SU-DHL-6 (cell line): Measurements from ENCODE around the gene MARVELD2.

Experiments
- H2AFZ ChIP-seq: fragments of 200-600 bp; sonication (generic); 2 replicates; pipeline ENCODE4 v1.6.1; 2014; ENCODE audit warnings: low read depth, mild to moderate bottlenecking, moderate library complexity, mixed read lengths, antibody characterized with exemption, low read length; ENCODE audit not compliant: severe bottlenecking
- H3F3A ChIP-seq: fragments of 200-600 bp; shearing (Covaris generic); 2 replicates; pipeline ENCODE4 v1.6.0; 2016; ENCODE audit warnings: antibody characterized with exemption, mild to moderate bottlenecking; ENCODE audit not compliant: insufficient read depth
- H3K27ac ChIP-seq: fragments of 200-600 bp; sonication (generic); 2 replicates; pipeline ENCODE4 v1.5.1; 2016; ENCODE audit warnings: low read depth, mild to moderate bottlenecking, low read length, moderate library complexity, mixed read lengths
- H3K27me3 ChIP-seq: fragments of 200-600 bp; sonication (generic), shearing (Covaris generic); 2 replicates; pipeline ENCODE4 v1.6.0; 2014; ENCODE audit warnings: mild to moderate bottlenecking, low read length
- H3K36me3 ChIP-seq: fragments of 200-600 bp; sonication (generic); 2 replicates; pipeline ENCODE4 v1.6.1; 2014; ENCODE audit warnings: mild to moderate bottlenecking, low read length, mixed read lengths
- H3K4me2 ChIP-seq: fragments of 300-600, 200-600 bp; shearing (Covaris generic), sonication (generic); 2 replicates; pipeline ENCODE4 v1.6.0; 2014; ENCODE audit warnings: low read length, low read depth, mild to moderate bottlenecking; ENCODE audit not compliant: poor library complexity, severe bottlenecking
- H3K4me3 ChIP-seq: fragments of 200-600 bp; sonication (generic); 2 replicates; pipeline ENCODE4 v1.5.1; 2014; ENCODE audit warnings: antibody characterized with exemption, low read length, mild to moderate bottlenecking, mixed read lengths; ENCODE audit not compliant: insufficient read depth, poor library complexity, severe bottlenecking
- H3K79me2 ChIP-seq: fragments of 200-600 bp; sonication (generic); 2 replicates; pipeline ENCODE4 v1.6.1; 2014; ENCODE audit warnings: mild to moderate bottlenecking, low read length, moderate library complexity; ENCODE audit not compliant: insufficient read depth
- H3K9ac ChIP-seq: fragments of 200-600 bp; sonication (generic); 2 replicates; pipeline ENCODE4 v1.7.0; 2014; ENCODE audit warnings: mild to moderate bottlenecking, low read length
- H3K9me2 ChIP-seq: fragments of 200-600 bp; sonication (generic); replicated peaks from 2 replicates; pipeline ENCODE4 v1.6.1; 2014; ENCODE audit warnings: low read length; ENCODE audit not compliant: insufficient read depth
- H3K9me3 ChIP-seq: fragments of 200-600 bp; sonication (generic); 2 replicates; pipeline ENCODE4 v1.6.1; 2014; ENCODE audit warnings: low read length, mixed read lengths; ENCODE audit not compliant: insufficient read depth
- H4K20me1 ChIP-seq: fragments of 200-600 bp; sonication (generic); 2 replicates; pipeline ENCODE4 v1.6.1; 2014; ENCODE audit warnings: low read depth, mild to moderate bottlenecking, antibody characterized with exemption, low read length, moderate library complexity, mixed read lengths
- CTCF ChIP-seq: fragments of 200-600 bp; sonication (generic); IDR thresholded peaks from one replicate; pipeline ENCODE4 v1.5.1; 2017; ENCODE audit warnings: antibody characterized with exemption, mild to moderate bottlenecking, low read length, moderate library complexity; ENCODE audit not compliant: insufficient read depth, poor library complexity, severe bottlenecking
- EZH2phosphoT487 ChIP-seq: fragments of 200-600 bp; sonication (generic), shearing (Covaris generic); conservative IDR thresholded peaks from 2 replicates; pipeline ENCODE4 v1.6.1; 2018; ENCODE audit warnings: mild to moderate bottlenecking, antibody characterized with exemption, low read length, moderate library complexity, mixed read lengths

MARVELD2 gene

GRCh38 chr5:69416180-69416579 lies 1.3 kb downstream of the MARVELD2 start:
- no peaks in the 10 kb centered on the region for H3K79me2 ChIP-seq
- H2AFZ ChIP-seq: no peak overlapping the region
- no peak overlapping the region for H3K27ac ChIP-seq
- no peaks in the 10 kb centered on the region for H3K9me2 ChIP-seq
- H3F3A ChIP-seq: 0 out of 2 replicates have a peak, but pooled peaks cover 3% of the 10 kb centered on the region
- no peaks in the 10 kb centered on the region for H4K20me1 ChIP-seq
- no peaks in the 10 kb centered on the region for H3K9me3 ChIP-seq
- no peak overlapping the region for H3K4me3 ChIP-seq
- no peak overlapping the region for H3K9ac ChIP-seq
- H3K4me2 ChIP-seq: no peak overlapping the region
- no peak for TF ChIP-seq EZH2phosphoT487
- TF ChIP-seq CTCF: no peak
- H3K27me3 ChIP-seq: no peaks in the 10 kb centered on the region
- peaks cover 11% of the 10 kb centered on the region; the same call in 1 of the 2 replicates for H3K36me3 ChIP-seq

GRCh38 chr5:69416699-69417098 lies 1.8 kb downstream of the MARVELD2 start:
- Histone ChIP-seq H3K36me3 (peaks cover 10% of the 10 kb centered on the region; the same call in 1 of the 2 replicates), H3K27me3 (no peaks in the 10 kb centered on the region), H3K9ac (no peak overlapping the region), H3K79me2 (no peaks in the 10 kb centered on the region), H2AFZ (no peak overlapping the region), H3K4me2 (no peak overlapping the region), H3K4me3 (no peak overlapping the region), H3K9me2 (no peaks in the 10 kb centered on the region), H3K27ac (no peak overlapping the region), H4K20me1 (no peaks in the 10 kb centered on the region), H3F3A (0 out of 2 replicates have a peak, but pooled peaks cover 3% of the 10 kb centered on the region), H3K9me3 (no peaks in the 10 kb centered on the region)
- TF ChIP-seq EZH2phosphoT487 (no peak), CTCF (no peak)

GRCh38 chr5:69418554-69418953 lies 3.6 kb downstream of the MARVELD2 start:
- Histone ChIP-seq H3K36me3 (peaks cover 10% of the 10 kb centered on the region; the same call in 1 of the 2 replicates), H4K20me1 (no peaks in the 10 kb centered on the region), H3K79me2 (no peaks in the 10 kb centered on the region)

More at GRCh38 chr5:69418554-69418953, 3.6 kb downstream of the MARVELD2 start:
- Histone ChIP-seq H3K9me2 (no peaks in the 10 kb centered on the region), H3K27me3 (no peaks in the 10 kb centered on the region), H3F3A (0 out of 2 replicates have a peak, but pooled peaks cover 3% of the 10 kb centered on the region), H3K27ac (no peak overlapping the region), H3K9ac (no peak overlapping the region), H3K9me3 (no peaks in the 10 kb centered on the region), H3K4me3 (no peak overlapping the region), H3K4me2 (no peak overlapping the region), H2AFZ (no peak overlapping the region)
- TF ChIP-seq EZH2phosphoT487 (no peak), CTCF (no peak)
